Endothelial cell of umbilical vein (primary cell): ENCODE measurements around the gene PRSS48. TPM values are rescaled to one million over a fixed set of nuclear protein-coding genes. Genes with fewer than 3 reads are reported as not detected.
A peak's percentile ranks its signal among the peaks of the same experiment; 100 is the strongest.

Source experiments
- BruUV-seq: library from RNA; stranded (reverse); fragments of 400-500 nt; replicated peaks from 2 replicates; lab custom pipeline; 2021; lab: Mats Ljungman, UMichigan
- CTCF ChIA-PET: fragments of 300-600, 350-600 bp; sonication (Branson Sonifier 250); formaldehyde crosslinking; loops from one replicate; lab custom pipeline; 2021; ENCODE audit warnings: antibody characterized with exemption, inconsistent platforms; lab: Charles Lee
- POLR2A ChIA-PET: fragments of 300-600, 350-600 bp; sonication (Branson Sonifier 250); formaldehyde crosslinking; loops from one replicate; lab custom pipeline; 2021; ENCODE audit warnings: antibody characterized with exemption, inconsistent platforms; lab: Charles Lee
- DNase-seq: peaks from one replicate; pipeline ENCODE4 v3.0.0-alpha.2; 2011; ENCODE audit warnings: low read depth, low spot score
- FAIRE-seq: peaks from 2 replicates; lab custom pipeline; 2011; peaks lifted over from hg19 to GRCh38; lab: Jason Lieb, UNC
- H2AFZ ChIP-seq: 2 replicates; pipeline ENCODE4 v1.6.0; 2012; ENCODE audit warnings: low read depth, low read length, control low read depth, inconsistent platforms
- H3K27ac ChIP-seq: 2 replicates; pipeline ENCODE4 v1.5.1; 2011; ENCODE audit warnings: low read depth, mild to moderate bottlenecking, control low read depth, low read length, moderate library complexity; ENCODE audit not compliant: insufficient read depth
- H3K27me3 ChIP-seq, 2 experiments: 2 replicates each; pipeline versions ENCODE4 v1.6.0 to v1.6.1; 2011; ENCODE audit warnings: low read length in 2 of 2, mixed read lengths in 1 of 2; ENCODE audit not compliant: control insufficient read depth in 2 of 2, insufficient read depth in 2 of 2
- H3K36me3 ChIP-seq, 2 experiments: 2 replicates in 1 of 2; 3 replicates in 1 of 2; pipeline ENCODE4 v1.5.1; 2011; ENCODE audit warnings: low read length in 2 of 2, mild to moderate bottlenecking in 1 of 2, moderate library complexity in 1 of 2; ENCODE audit not compliant: control insufficient read depth in 2 of 2, insufficient read depth in 2 of 2; ENCODE audit errors: extremely low read depth in 1 of 2
- H3K4me1 ChIP-seq: 3 replicates; pipeline ENCODE4 v1.5.1; 2011; ENCODE audit warnings: mild to moderate bottlenecking, low read length; ENCODE audit not compliant: control insufficient read depth, insufficient read depth; ENCODE audit errors: extremely low read depth
- H3K4me2 ChIP-seq: 2 replicates; pipeline ENCODE4 v1.6.1; 2011; ENCODE audit warnings: low read length, control low read depth, mixed read lengths; ENCODE audit not compliant: insufficient read depth
- H3K4me3 ChIP-seq, 3 experiments: fragments of 200-600 bp in 1 of 3; sonication (generic), shearing (Covaris generic) in 1 of 3; replicated peaks in 1 of 3; 2 replicates each; pipeline ENCODE4 v1.5.1; 2011 to 2016; ENCODE audit warnings: control low read depth in 3 of 3, low read length in 3 of 3, mild to moderate bottlenecking in 2 of 3, inconsistent platforms in 1 of 3, low read depth in 1 of 3, moderate library complexity in 1 of 3; ENCODE audit not compliant: insufficient read depth in 1 of 3
- H3K79me2 ChIP-seq: 2 replicates; pipeline ENCODE4 v1.6.0; 2012; ENCODE audit warnings: low read length, inconsistent platforms; ENCODE audit not compliant: control insufficient read depth, insufficient read depth
- H3K9ac ChIP-seq: replicated peaks from 2 replicates; pipeline ENCODE3; 2011; ENCODE audit warnings: low read length, control low read depth; ENCODE audit not compliant: insufficient read depth; ENCODE audit errors: extremely low read depth
- H3K9me1 ChIP-seq: replicated peaks from 3 replicates; pipeline ENCODE4 v1.6.0; 2011; ENCODE audit warnings: mild to moderate bottlenecking, low read length; ENCODE audit not compliant: control insufficient read depth, insufficient read depth; ENCODE audit errors: extremely low read depth
- H3K9me3 ChIP-seq: replicated peaks from 2 replicates; pipeline ENCODE4 v1.5.1; 2012; ENCODE audit warnings: low read length, inconsistent platforms; ENCODE audit not compliant: control insufficient read depth, insufficient read depth
- H4K20me1 ChIP-seq: replicated peaks from 2 replicates; pipeline ENCODE3; 2011; ENCODE audit warnings: mild to moderate bottlenecking, low read length; ENCODE audit not compliant: control insufficient read depth, insufficient read depth; ENCODE audit errors: extremely low read depth
- CTCF ChIP-seq, 2 donors: IDR thresholded peaks; 1 replicate in 1 of 2; 2 replicates in 1 of 2; pipeline ENCODE4 v1.5.1; 2011; ENCODE audit warnings: low read length in 2 of 2, mild to moderate bottlenecking in 2 of 2, moderate library complexity in 2 of 2, control low read depth in 1 of 2, inconsistent platforms in 1 of 2, low read depth in 1 of 2; ENCODE audit not compliant: insufficient read depth in 1 of 2; ENCODE audit errors: extremely low read depth in 1 of 2
- EZH2 ChIP-seq: IDR thresholded peaks from 2 replicates; pipeline ENCODE4 v1.6.1; 2012; ENCODE audit warnings: borderline replicate concordance, low read depth, mild to moderate bottlenecking, moderate library complexity, low read length, inconsistent platforms; ENCODE audit not compliant: severe bottlenecking
- FOS ChIP-seq: IDR thresholded peaks from 2 replicates; pipeline ENCODE4 v1.6.1; 2011; ENCODE audit warnings: mild to moderate bottlenecking, low read length, moderate library complexity, borderline replicate concordance; ENCODE audit not compliant: insufficient read depth
- GATA2 ChIP-seq: IDR thresholded peaks from 2 replicates; pipeline ENCODE4 v1.7.0; 2011; ENCODE audit warnings: low read depth, mild to moderate bottlenecking, moderate library complexity, mixed read lengths, low read length; ENCODE audit not compliant: insufficient read length, insufficient read depth
- JUN ChIP-seq: IDR thresholded peaks from 2 replicates; pipeline ENCODE4 v1.6.1; 2011; ENCODE audit warnings: borderline replicate concordance, low read depth; ENCODE audit not compliant: insufficient read length, insufficient read depth
- MAX ChIP-seq: IDR thresholded peaks from 2 replicates; pipeline ENCODE4 v1.6.1; 2011; ENCODE audit not compliant: insufficient read depth, insufficient read length
- MYC ChIP-seq: IDR thresholded peaks from one replicate; pipeline ENCODE4 v1.6.1; 2011; ENCODE audit warnings: mild to moderate bottlenecking, low read depth, low read length
- POLR2A ChIP-seq: IDR thresholded peaks from 2 replicates; pipeline ENCODE4 v1.6.1; 2012; ENCODE audit warnings: low read depth, mild to moderate bottlenecking, control low read depth, low read length
- POLR2AphosphoS5 ChIP-seq: IDR thresholded peaks from 2 replicates; pipeline ENCODE4 v1.6.1; 2012; ENCODE audit warnings: low read depth, mild to moderate bottlenecking, control low read depth, low read length, moderate library complexity; ENCODE audit not compliant: insufficient read depth
- dilution Hi-C: fragments of 300-500 bp; cut with MboI; formaldehyde crosslinking; loops from one replicate; pipeline ENCODE4 v1.15.0; 2019; ENCODE audit warnings: low sequenced_read_pairs; ENCODE audit not compliant: extremely low pct_ligation_motif_present
- intact Hi-C: fragments of 100-400 bp; cut with micrococcal nuclease; formaldehyde crosslinking; loops from one replicate; pipeline ENCODE4 v1.10.0; 2022
- polyA plus RNA-seq, 4 experiments: library from polyadenylated mRNA; depleted of rRNA in 3 of 4; stranded (reverse) in 3 of 4; unstranded in 1 of 4; fragments of >200 nt; gene quantifications; 2 replicates each; pipeline versions ENCODE4 v1.2.1 to v1.2.3, GENCODE V29; 2011 to 2012; ENCODE audit warnings: missing spikeins in 1 of 4
- total RNA-seq: library from RNA; stranded (reverse); gene quantifications from 2 replicates; pipeline ENCODE4 v1.2.3, GENCODE V29; 2021

The PRSS48 gene
- total and polyA plus RNA-seq, 2 donors (not counting 3 experiments of a cell fraction or from before 2014, with no cell fraction given) = not detected

DNA sequence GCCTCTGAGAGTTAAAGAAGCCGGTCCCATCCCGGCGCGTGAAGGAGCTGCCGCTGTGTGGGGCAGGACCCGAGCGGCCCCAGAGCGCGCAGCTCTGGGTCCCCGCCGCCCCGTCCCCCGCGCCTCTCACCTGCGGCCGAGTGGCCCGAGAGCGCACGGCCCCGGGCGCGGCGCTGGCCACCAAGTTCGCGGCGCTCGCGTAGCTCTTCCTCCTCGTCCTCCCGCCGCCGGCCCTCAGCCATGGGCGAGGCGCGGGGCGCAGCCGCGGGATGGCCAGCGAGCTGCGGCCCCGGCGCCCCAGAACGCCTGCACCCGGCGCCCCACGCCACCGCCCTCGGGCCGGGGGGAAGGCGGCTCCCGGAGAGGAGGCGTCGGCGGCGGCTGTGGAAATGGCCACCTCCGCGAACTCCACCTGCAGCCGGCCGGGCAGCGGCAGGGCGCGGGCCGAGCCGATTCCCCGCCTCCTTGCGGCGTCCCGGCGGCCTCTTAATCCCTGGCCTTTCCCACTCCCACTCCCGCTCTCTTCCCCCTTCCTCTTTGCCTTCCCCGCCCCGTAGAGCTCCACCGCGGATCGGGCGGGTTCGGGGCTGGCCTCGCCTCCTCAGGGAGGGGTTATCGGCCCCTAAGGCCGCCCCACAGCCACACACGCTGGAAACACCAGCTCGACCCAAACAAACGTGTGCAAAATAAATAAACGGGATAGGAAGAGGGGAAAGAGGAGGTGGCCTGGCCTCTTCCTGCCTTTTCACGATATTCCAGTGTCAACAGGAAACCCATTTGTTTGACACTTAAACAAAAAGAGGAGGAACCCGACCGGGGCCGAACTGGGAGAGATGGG is 48.4 kb downstream of the PRSS48 start, which contains the start of gene SH3D19:
TSS of gene SH3D19 (minus strand) at position 495 of the 838 bp plus-strand sequence. CDS start at position 242, 253 bp downstream.
- H3K9me1 ChIP-seq = no peaks in the 10 kb centered on the region
- H3K36me3 ChIP-seq = no peaks in the 10 kb centered on the region
- peak within 1 kb of the TSS; percentile 55 to 86 (median 74) for H3K4me3 ChIP-seq
- H3K27ac ChIP-seq = peak within 1 kb of the TSS; percentile 69
- DNase-seq (peak; percentile 91), FAIRE-seq (peak; percentile 90)
- dilution Hi-C loops = no loop called here
- peak within 1 kb of the TSS; percentile 88 for H3K9ac ChIP-seq
- no peaks in the 10 kb centered on the region for H3K9me3 ChIP-seq
- H3K79me2 ChIP-seq = peaks cover 43% of the 10 kb centered on the region
- TSS peak; percentile 83 for BruUV-seq
- no peaks in the 10 kb centered on the region for H4K20me1 ChIP-seq
- H3K4me1 ChIP-seq = peaks cover 24% of the 10 kb centered on the region
- no peak for TF ChIP-seq GATA2
- TF ChIP-seq MYC = no peak
- peak; percentile 57 for TF ChIP-seq POLR2AphosphoS5
- peak; percentile 30 for TF ChIP-seq POLR2A
- no peaks in the 10 kb centered on the region for H3K27me3 ChIP-seq
- peak within 1 kb of the TSS; percentile 99 for H3K4me2 ChIP-seq
- CTCF ChIA-PET = interaction anchor here (0.6 to 6.3 kb wide), 20 partner anchors 10 to 279 kb away, joined by 3 to 30 read pairs (median 3); partner anchors contain the start of gene PRSS48
- H2AFZ ChIP-seq = peak within 1 kb of the TSS; percentile 45
- POLR2A ChIA-PET = interaction anchor here (1.0 kb wide), 2 partner anchors 11 to 99 kb away, joined by 3 read pairs; no protein-coding TSS in a partner anchor
- intact Hi-C loops = loop anchor here (1.0 kb wide), 4 partner anchors 10 to 97 kb away; no protein-coding TSS in a partner anchor

DNA sequence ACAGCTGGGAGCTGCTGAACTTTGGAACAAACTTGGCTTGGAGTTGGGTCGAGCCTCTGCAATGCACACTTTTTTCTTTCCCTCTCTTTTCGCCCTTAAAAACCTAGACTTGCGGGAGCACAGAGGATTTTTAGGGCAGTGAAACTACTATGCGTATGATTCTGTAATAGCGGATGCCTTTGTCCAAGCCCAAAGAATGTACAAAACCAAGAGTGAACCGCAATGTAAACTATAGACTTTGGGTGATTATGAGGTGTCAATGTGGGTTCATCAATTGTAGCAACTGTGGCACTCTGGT is 48.9 kb downstream of the PRSS48 start:
- peak overlapping the region; percentile 75 for H3K4me2 ChIP-seq
- peaks cover 24% of the 10 kb centered on the region for H3K4me1 ChIP-seq
- H3K9ac ChIP-seq = peak overlapping the region; percentile 88
- FAIRE-seq = no peak
- H4K20me1 ChIP-seq = no peaks in the 10 kb centered on the region
- no peaks in the 10 kb centered on the region for H3K9me1 ChIP-seq
- peaks cover 37% of the 10 kb centered on the region for H3K79me2 ChIP-seq
- ChIA-PET POLR2A (interaction anchor here (1.0 kb wide), 1 partner anchor 11 kb away, joined by 3 read pairs; no protein-coding TSS in a partner anchor), CTCF (interaction anchor here (0.8 to 6.3 kb wide), 14 partner anchors 9 to 278 kb away, joined by 3 to 30 read pairs (median 3); partner anchors contain the start of gene PRSS48)
- peak overlapping the region; percentile 69 for H3K27ac ChIP-seq
- dilution Hi-C loops (no loop called here), intact Hi-C loops (loop anchor here (1.0 kb wide), 4 partner anchors 11 to 98 kb away; no protein-coding TSS in a partner anchor)
- peak overlapping the region; percentile 55 to 74 (median 72) for H3K4me3 ChIP-seq
- H2AFZ ChIP-seq = peak overlapping the region; percentile 45
- no peak for DNase-seq
- H3K36me3 ChIP-seq = no peaks in the 10 kb centered on the region
- BruUV-seq = no TSS peak
- no peak for TF ChIP-seq POLR2A
- no peak for TF ChIP-seq POLR2AphosphoS5
- TF ChIP-seq MAX = no peak
- TF ChIP-seq EZH2 = no peak
- no peak for TF ChIP-seq JUN
- no peak for TF ChIP-seq MYC
- no peak for TF ChIP-seq GATA2
- TF ChIP-seq FOS = no peak
- TF ChIP-seq CTCF (IDR thresholded peaks at IDR 0.05; ENCODE audit: extremely low read depth in 1 of 2, insufficient read depth in 1 of 2, low read depth in 1 of 2, low read length in 2 of 2) = no peak
- H3K27me3 ChIP-seq = no peaks in the 10 kb centered on the region
- H3K9me3 ChIP-seq = no peaks in the 10 kb centered on the region
